HG03060 (cell line): ENCODE results near the gene SLC7A14.

Source experiments
- ATAC-seq: cut with Tn5 transposase; IDR thresholded peaks from one replicate; pipeline ENCODE4 v1.9.1; 2021; ENCODE audit warnings: low read depth, moderate number of reproducible peaks; ENCODE audit not compliant: unreplicated experiment

Gene SLC7A14

DNA sequence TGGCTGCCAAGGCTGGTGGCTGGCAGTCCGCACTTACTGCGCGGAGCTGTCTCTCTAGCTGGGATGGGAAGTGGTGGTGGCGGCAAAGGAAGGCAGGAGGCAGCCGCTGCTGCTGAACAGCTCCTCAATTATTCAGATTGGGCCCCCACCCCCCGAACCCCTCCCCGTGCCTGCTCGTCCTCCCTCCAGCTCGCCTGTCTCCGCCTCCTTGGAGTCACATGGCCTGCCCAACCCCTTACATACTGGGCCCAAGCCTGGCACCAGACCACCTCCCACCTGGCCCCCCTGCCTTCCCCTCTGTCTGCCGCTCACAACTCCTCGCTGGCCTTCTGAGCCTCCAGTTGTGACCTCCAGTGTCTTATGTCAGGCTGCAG lies at the start of gene SLC7A14:
Gene SLC7A14 (minus strand): TSS at position 139 of the 374 bp plus-strand sequence. CDS start 59,139 bp downstream, outside the sequence.
- ATAC-seq, result no peak

DNA sequence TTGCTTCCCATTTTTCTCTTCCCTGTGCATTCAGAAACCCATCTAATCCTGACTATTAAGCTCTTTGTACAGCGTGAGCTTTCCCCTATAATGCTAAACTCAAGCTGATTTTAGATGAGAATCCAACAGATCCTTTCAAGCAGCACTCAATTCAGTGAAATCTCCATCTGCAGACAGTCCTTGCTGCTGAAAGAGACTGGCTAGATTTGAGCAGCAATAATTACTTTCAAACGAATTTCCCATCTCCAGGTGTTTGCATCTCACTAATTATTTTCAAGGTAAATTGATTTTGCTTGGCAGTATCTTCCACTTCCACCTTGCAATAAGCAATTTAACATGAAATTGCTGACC lies 49.5 kb upstream of the SLC7A14 start:
- no peak for ATAC-seq

GRCh38 chr3:170634663-170635384 lies 48.9 kb upstream of the SLC7A14 start:
- ATAC-seq, result peak; percentile 68

DNA sequence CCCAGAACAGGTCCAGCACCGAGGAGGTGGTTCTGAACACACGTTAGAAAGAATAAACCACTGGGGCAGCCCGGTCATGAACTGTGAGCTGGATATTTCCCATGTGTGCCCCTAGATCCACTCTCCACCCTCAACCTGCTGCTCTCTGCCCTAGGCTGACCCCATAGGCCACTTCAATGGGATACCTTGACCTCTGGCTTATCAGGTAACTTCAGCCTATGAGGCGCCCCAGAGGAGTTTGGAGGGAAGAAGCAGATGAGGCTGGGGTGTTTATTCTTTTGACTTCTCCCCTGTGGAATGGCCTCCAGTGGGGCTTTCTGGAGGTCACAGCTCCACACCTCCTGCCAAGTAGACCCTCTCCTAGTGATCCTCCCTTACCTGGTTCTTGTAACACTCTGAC lies 47.7 kb upstream of the SLC7A14 start:
- ATAC-seq, result no peak

DNA sequence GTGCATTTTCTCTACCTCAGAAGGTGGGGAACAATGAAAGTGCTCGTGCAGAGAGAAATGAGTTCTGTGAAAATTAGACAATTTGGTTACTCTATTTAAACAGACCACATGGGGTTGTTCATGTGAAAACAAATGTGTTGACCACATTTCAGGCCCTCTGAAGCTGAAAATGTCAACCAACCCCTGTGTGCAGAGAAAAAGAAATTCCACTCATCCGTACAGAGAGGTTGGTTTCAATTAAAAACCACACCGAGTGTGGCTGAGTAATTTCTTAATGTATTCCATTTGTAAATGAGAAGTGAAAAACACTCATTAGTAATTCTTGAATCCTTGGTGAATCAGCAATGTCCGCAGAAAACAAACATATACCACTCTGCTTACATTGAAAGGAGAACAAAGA lies 46.9 kb upstream of the SLC7A14 start:
- peak; percentile 82 for ATAC-seq

DNA sequence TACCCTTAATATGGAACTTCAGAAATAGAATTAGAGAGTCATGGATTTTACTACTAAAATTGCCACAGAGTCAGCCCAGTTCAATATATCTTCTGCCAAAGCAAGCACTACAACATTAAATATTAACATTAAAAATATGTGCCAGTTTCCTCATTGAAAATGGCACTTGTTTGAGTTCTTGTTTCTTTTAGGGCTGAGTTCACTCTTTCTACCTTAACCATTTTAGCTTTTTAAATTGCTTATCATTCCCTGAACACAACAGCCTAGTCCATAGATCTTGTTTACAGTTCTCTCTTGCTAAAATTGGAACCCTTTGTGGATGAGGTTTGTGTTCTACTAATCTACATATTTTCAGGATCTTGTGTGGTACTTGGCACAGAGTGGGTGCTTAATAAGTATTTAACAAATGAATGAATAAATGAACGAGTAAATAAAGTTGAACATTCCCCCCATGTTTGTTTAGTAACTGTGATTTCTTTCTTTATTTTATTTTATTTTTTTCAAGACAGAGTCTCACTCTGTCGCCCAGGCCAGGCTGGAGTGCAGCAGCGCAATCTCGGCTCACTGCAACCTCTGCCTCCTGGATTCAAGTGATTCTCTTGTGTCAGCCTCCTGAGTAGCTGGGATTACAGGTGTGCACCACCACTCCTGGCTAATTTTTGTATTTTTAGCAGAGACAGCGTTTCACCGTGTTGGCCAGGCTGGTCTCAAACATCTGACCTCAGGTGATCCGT lies 46.0 kb upstream of the SLC7A14 start:
- no peak for ATAC-seq

DNA sequence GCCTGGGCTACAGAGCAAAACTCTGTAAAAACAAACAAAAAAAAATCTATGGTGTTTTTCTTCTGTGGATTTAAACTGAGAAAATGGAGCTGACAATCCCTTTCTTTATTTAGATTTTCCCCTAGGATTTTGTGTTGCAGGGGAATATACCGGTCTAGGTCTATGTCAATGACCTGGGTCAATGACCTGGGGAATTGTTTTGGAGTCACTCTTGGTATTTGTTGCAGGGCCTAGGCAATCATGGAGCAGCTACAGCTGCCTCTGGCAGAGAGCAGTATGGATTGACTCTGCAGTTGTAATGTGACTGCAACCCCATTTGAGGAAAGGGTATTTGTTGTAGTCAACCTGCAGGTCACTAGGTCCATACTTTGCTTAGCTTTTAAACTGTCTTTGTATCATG lies 37.6 kb upstream of the SLC7A14 start:
- no peak for ATAC-seq

- ATAC-seq, result no peak
Measured at GRCh38 chr3:170622369-170623159, 36.7 kb upstream of the SLC7A14 start.

DNA sequence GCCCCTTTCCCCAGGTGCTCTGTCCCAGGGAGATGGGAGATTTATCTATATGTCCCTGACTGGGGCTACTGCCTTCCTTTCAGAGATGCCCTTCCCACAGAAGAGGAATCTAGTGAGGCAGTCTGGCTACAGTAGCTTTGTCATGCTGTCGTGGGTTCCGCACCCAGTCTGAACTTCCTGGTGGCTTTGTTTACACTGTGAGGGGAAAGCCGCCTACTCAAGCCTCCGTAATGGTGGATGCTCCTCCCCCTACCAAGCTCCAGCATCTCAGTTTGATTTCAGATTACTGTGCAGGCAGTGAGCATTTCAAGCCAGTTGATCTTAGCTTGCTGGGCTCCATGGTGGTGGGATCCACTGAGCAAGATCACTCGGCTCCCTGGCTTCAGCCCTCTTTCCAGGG lies 35.4 kb upstream of the SLC7A14 start:
- ATAC-seq, result no peak

DNA sequence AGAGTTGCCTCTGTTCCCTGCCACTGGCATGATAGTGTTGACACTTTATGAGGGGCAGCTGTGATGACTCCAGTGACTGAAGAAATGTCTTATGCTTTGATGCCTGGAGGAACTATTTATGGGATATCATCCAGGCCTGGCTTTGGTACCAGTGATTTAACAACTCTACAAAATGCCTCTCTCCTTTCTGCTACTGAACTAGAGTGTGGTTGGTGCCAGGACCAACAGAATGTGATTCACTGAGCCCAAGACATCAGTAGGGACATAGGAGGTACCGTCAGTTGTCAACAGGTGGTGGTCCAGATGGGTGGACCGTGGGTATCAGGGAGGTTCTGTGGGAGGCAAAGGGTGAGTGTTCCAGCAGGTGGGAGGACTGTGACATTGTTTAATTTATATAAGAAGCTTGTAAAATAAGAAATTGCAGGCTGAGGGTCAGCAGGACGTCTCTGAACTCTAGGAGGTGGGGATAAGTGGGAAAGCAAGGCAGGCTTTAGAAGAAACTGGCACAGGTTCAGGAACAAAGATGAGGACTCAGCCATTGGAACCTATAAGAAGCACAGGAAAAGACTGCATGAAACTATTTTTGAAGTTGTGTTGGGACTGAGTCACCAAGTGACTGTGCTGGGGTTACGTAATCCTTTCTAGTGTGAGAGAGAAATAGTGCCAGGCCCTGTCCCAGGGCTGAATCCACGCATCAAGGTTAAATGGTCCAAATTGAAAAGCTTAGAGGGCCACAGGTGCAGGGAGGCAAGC lies 28.5 kb upstream of the SLC7A14 start:
- no peak for ATAC-seq

- no peak for ATAC-seq
Measured at GRCh38 chr3:170611751-170612150, 25.9 kb upstream of the SLC7A14 start.

GRCh38 chr3:170610321-170610884 lies 24.5 kb upstream of the SLC7A14 start:
- ATAC-seq, result no peak

DNA sequence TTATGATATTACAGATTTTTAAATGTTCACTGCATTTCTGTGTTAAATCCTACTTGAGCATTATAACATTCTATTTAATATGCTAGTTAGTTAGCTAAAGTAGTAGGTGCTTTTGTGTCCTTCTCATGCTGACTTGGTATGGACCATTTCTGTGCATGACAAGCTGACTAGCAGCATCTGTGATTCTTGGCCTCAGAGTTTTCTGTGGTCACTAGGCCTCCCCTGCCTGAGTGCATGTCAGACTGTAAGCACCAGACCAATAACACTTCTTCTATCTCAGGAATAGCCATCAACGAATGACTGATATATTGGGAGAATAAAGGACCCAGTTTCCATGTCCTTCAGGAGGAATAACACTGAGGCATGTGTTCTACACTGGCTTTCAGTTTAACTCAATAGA lies 22.6 kb upstream of the SLC7A14 start:
- ATAC-seq, result no peak

GRCh38 chr3:170606675-170607074 lies 20.8 kb upstream of the SLC7A14 start:
- no peak for ATAC-seq

DNA sequence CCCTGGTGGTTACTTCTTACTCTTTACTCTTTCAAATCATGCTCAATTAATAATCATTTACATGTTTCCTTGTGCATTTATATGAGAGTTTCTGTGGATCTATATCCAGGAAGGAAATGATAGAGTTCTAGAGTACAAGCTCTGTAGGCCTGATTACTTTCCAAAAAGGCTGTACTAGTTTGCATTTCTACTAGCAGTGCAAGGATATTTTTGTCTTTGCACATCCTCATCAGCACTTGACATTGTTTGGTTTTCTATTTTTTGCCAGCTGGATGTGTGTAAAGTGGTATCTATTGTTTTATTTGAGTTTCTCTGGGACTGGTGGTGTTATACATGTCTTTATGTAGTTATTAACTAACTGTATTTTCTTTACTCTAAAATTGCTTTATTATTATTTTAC lies 19.6 kb upstream of the SLC7A14 start:
- ATAC-seq, result no peak

DNA sequence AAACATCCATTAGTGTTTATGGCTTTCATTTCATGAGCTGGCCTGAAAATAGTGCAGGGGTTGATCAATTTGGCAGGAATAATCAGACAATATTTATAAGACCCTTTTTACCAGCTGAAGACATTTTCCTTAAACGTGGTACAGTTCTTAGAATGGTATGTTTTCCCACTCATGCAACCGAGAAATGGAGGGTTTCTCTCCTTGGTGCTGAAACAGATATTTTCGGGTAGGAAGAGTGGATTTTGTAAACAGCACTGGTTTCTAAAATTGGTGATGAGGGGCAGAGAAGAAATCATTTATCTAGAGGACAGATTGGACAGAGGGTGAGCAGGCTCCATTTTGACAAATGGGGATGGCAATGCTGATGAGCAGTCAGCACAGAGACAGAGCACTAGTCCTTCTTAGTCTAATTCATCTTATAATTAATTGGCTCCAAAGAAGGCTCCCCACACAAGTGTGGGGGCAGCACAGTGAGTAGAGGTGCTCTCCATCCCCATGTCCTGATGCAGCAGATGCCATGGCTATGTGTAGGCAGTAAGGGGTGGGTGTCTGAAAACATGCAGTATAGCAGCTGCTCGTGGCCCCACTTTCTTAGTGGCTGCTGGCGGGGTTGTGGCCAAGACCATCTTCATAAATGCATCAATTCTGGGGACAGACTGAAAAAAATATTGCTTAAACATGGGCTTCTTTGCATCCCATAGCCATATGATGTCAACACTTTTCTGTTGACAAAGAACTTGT lies 18.1 kb upstream of the SLC7A14 start:
- ATAC-seq, result no peak

- no peak for ATAC-seq
Measured at GRCh38 chr3:170602556-170602955, 16.7 kb upstream of the SLC7A14 start.

DNA sequence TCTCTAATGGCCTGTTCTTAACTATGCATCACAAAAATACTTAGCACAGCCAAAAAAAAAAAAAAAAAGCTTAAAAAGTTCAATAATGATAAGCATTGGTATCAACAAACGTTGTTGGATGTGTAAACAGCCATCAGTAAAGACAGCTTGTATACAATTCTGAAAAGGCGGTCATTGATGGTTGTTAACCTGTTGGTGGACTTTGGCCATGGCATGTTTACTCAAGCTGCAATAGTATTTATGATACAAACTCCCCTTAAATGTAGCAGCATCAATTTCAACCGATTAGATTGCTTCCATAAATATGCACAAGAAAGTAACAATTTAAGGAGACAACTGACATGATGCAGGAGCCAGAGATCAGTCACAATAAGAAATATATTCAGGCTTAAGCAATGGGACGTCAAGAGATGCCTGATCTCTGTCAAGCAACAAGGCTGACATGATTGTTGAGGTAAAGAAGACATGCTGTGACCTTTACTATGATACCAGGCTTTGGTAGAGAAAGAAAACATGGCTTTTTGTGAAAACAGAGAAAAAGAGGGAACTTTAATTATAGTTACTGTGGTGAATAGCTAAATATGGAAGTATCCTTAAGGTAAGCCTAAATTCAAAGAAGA lies 14.2 kb upstream of the SLC7A14 start:
- no peak for ATAC-seq

DNA sequence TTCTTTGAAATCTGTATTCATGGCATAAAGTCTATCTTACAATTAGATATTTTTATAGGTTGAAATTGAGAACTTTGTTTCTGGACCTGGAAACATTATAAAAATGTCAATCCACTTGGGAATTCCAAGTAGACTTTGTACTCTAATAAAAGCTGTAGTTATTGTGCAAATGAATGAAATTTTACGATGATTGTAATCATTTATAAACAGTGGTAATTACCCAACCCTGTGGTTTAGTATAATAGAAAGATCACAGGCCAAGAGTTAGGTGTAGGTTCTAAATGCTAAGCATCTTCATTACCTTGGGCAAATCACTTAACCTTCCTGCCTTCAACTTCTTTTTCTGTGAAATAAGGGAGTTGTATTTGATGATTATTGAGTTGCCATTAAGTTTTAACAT lies 13.2 kb upstream of the SLC7A14 start:
- no peak for ATAC-seq
